Measurements from ENCODE around the gene CRACDL. TPM values are rescaled to one million over a fixed set of nuclear protein-coding genes. Genes with fewer than 3 reads are reported as not detected.

The CRACDL gene
- total RNA-seq, 1 experiment from 2014 or later, result not detected

GRCh38 chr2:98805412-98806171, 130.4 kb downstream of the CRACDL start:
- ChIA-PET POLR2A (ENCODE audit: unreplicated experiment) (interaction anchor here (0.5 kb wide), 1 partner anchor 9 kb away, joined by 4 read pairs; no protein-coding TSS in a partner anchor), CTCF (no interaction called here)
- Histone ChIP-seq H2AFZ (ENCODE audit: low read length) (no peak overlapping the region), H3F3A (ENCODE audit: low read length, unreplicated experiment) (no peaks in the 10 kb centered on the region), H3K36me3 (ENCODE audit: low read depth, low read length) (no peaks in the 10 kb centered on the region), H3K9me3 (ENCODE audit: low read length) (no peaks in the 10 kb centered on the region), H4K20me1 (ENCODE audit: low read length) (no peaks in the 10 kb centered on the region), H3K4me3 (ENCODE audit: low read length) (no peak overlapping the region), H3K4me2 (ENCODE audit: low read length) (peak overlapping the region; percentile 40), H3K79me2 (ENCODE audit: low read length) (no peaks in the 10 kb centered on the region), H3K4me1 (ENCODE audit: insufficient read depth, low read length) (peaks cover 23% of the 10 kb centered on the region), H3K27me3 (ENCODE audit: low read length) (no peaks in the 10 kb centered on the region), H3K27ac (ENCODE audit: low read length) (peak overlapping the region; percentile 67), H3K9me2 (replicated peaks; ENCODE audit: low read length) (no peaks in the 10 kb centered on the region), H3K9ac (ENCODE audit: low read length) (0 out of 2 replicates have a peak overlapping the region, but pooled peaks have one; percentile 26)
- BruUV-seq (replicated peaks), result no TSS peak
- ATAC-seq (peak; percentile 35; the same call in 1 of the 2 replicates), DNase-seq (peak; percentile 78)
- intact Hi-C loops (cut with micrococcal nuclease), result no loop called here
- TF ChIP-seq EZH2 (IDR thresholded peaks at IDR 0.05; ENCODE audit: low read length, unreplicated experiment) (no peak), EZH2phosphoT487 (IDR thresholded peaks at IDR 0.05; ENCODE audit: borderline replicate concordance, low read length) (no peak)
- TF ChIP-seq, protein P1, sequence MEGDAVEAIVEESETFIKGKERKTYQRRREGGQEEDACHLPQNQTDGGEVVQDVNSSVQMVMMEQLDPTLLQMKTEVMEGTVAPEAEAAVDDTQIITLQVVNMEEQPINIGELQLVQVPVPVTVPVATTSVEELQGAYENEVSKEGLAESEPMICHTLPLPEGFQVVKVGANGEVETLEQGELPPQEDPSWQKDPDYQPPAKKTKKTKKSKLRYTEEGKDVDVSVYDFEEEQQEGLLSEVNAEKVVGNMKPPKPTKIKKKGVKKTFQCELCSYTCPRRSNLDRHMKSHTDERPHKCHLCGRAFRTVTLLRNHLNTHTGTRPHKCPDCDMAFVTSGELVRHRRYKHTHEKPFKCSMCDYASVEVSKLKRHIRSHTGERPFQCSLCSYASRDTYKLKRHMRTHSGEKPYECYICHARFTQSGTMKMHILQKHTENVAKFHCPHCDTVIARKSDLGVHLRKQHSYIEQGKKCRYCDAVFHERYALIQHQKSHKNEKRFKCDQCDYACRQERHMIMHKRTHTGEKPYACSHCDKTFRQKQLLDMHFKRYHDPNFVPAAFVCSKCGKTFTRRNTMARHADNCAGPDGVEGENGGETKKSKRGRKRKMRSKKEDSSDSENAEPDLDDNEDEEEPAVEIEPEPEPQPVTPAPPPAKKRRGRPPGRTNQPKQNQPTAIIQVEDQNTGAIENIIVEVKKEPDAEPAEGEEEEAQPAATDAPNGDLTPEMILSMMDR (conservative IDR thresholded peaks at IDR 0.05; ENCODE audit: low read depth, low read length), result no peak

DNA sequence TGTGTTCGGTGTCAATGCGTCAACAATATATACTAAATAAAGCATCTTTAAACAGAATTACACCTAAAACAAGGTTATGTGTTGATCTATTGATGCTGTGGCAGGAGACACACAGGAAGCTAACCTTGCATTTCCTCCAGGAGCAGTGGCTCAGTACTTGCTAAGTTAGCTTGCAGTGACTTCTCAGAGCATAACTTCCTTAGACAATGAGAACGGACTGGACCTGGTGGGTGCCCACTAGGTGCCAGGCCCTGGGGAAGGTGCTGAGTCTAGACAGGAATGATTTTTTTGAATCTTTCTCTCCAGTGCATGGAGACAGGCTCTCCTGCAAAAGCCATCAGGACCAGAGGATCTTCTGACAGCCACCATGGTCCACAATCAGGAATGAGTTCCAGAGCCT, 131.3 kb downstream of the CRACDL start:
- DNase-seq (no peak), ATAC-seq (no peak)
- intact Hi-C loops (cut with micrococcal nuclease), result no loop called here
- H4K20me1 ChIP-seq (ENCODE audit: low read length), result no peaks in the 10 kb centered on the region
- H3K79me2 ChIP-seq (ENCODE audit: low read length), result no peaks in the 10 kb centered on the region
- BruUV-seq (replicated peaks), result no TSS peak
- H3K36me3 ChIP-seq (ENCODE audit: low read depth, low read length), result no peaks in the 10 kb centered on the region
- no peak overlapping the region for H3K4me2 ChIP-seq (ENCODE audit: low read length)
- no peaks in the 10 kb centered on the region for H3K9me3 ChIP-seq (ENCODE audit: low read length)
- no peaks in the 10 kb centered on the region for H3K9me2 ChIP-seq (replicated peaks; ENCODE audit: low read length)
- H3K27me3 ChIP-seq (ENCODE audit: low read length), result no peaks in the 10 kb centered on the region
- H3K9ac ChIP-seq (ENCODE audit: low read length), result no peak overlapping the region
- H3F3A ChIP-seq (ENCODE audit: low read length, unreplicated experiment), result no peaks in the 10 kb centered on the region
- peaks cover 18% of the 10 kb centered on the region for H3K4me1 ChIP-seq (ENCODE audit: insufficient read depth, low read length)
- ChIA-PET POLR2A (ENCODE audit: unreplicated experiment) (interaction anchor here (0.5 kb wide), 1 partner anchor 10 kb away, joined by 4 read pairs; no protein-coding TSS in a partner anchor), CTCF (no interaction called here)
- TF ChIP-seq EZH2phosphoT487 (IDR thresholded peaks at IDR 0.05; ENCODE audit: borderline replicate concordance, low read length), result no peak
- TF ChIP-seq, protein P1 (conservative IDR thresholded peaks at IDR 0.05; ENCODE audit: low read depth, low read length), result no peak
- no peak for TF ChIP-seq EZH2 (IDR thresholded peaks at IDR 0.05; ENCODE audit: low read length, unreplicated experiment)
- H2AFZ ChIP-seq (ENCODE audit: low read length), result no peak overlapping the region
- no peak overlapping the region for H3K4me3 ChIP-seq (ENCODE audit: low read length)
- H3K27ac ChIP-seq (ENCODE audit: low read length), result no peak overlapping the region

DNA sequence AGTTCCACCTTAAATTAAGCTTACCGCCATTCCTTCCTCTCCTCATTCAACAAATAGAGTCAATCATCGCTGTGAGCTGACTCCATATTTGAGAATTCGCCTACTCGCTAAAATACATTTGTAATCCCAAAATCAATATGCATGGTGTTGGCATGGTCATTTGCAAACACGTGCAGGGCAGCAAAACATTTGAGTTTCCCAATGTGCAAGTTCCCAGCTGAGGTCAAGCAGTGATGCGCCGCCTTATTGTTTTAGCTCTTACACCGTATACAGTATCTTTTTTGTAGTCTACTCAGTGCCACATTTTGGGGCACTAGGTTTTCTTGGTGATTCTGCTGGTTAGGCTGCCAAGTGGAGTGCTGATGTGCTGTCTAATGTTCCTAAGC, 131.8 kb downstream of the CRACDL start:
- Histone ChIP-seq H4K20me1 (ENCODE audit: low read length) (no peaks in the 10 kb centered on the region), H2AFZ (ENCODE audit: low read length) (no peak overlapping the region), H3K9me2 (replicated peaks; ENCODE audit: low read length) (no peaks in the 10 kb centered on the region), H3K4me2 (ENCODE audit: low read length) (no peak overlapping the region), H3K79me2 (ENCODE audit: low read length) (no peaks in the 10 kb centered on the region), H3K9me3 (ENCODE audit: low read length) (no peaks in the 10 kb centered on the region), H3K4me1 (ENCODE audit: insufficient read depth, low read length) (peaks cover 18% of the 10 kb centered on the region), H3K27me3 (ENCODE audit: low read length) (no peaks in the 10 kb centered on the region), H3K36me3 (ENCODE audit: low read depth, low read length) (no peaks in the 10 kb centered on the region), H3K4me3 (ENCODE audit: low read length) (no peak overlapping the region), H3K27ac (ENCODE audit: low read length) (no peak overlapping the region), H3F3A (ENCODE audit: low read length, unreplicated experiment) (no peaks in the 10 kb centered on the region), H3K9ac (ENCODE audit: low read length) (no peak overlapping the region)
- DNase-seq, result no peak
- ChIA-PET POLR2A (ENCODE audit: unreplicated experiment) (interaction anchor here (0.7 kb wide), 1 partner anchor 74 kb away, joined by 4 read pairs; no protein-coding TSS in a partner anchor), CTCF (no interaction called here)
- no peak for TF ChIP-seq EZH2 (IDR thresholded peaks at IDR 0.05; ENCODE audit: low read length, unreplicated experiment)
- no peak for TF ChIP-seq EZH2phosphoT487 (IDR thresholded peaks at IDR 0.05; ENCODE audit: borderline replicate concordance, low read length)
- TF ChIP-seq, protein P1 (conservative IDR thresholded peaks at IDR 0.05; ENCODE audit: low read depth, low read length), result no peak
- no peak for ATAC-seq
- no TSS peak for BruUV-seq (replicated peaks)
- intact Hi-C loops (cut with micrococcal nuclease), result no loop called here

Data from PC-3 (cell line).